SK-N-SH (cell line): ENCODE measurements around the gene INPP5B. TPM values are rescaled to one million over a fixed set of nuclear protein-coding genes. Genes with fewer than 3 reads are reported as not detected.

Experiments
- CTCF ChIA-PET: fragments of 300-600, 350-600 bp; formaldehyde crosslinking; extraction: SDS; loops from one replicate; lab custom pipeline; 2021; lab: Yijun Ruan, JAX
- POLR2A ChIA-PET: fragments of 350-600 bp; sonication (Branson Sonifier 250); formaldehyde crosslinking; extraction: SDS; loops from one replicate; lab custom pipeline; 2020; ENCODE audit warnings: antibody characterized with exemption, inconsistent platforms; lab: Yijun Ruan, JAX
- DNase-seq: peaks from one replicate; pipeline ENCODE4 v3.0.0; 2012
- H2AFZ ChIP-seq: fragments of 200-600 bp; sonication (generic); 2 replicates; pipeline ENCODE4 v1.8.1; 2016; ENCODE audit warnings: antibody characterized with exemption, mild to moderate bottlenecking, low read depth
- H3F3A ChIP-seq: fragments of 200-600 bp; sonication (generic); replicated peaks from 2 replicates; pipeline ENCODE3; 2016; ENCODE audit warnings: antibody characterized with exemption, mild to moderate bottlenecking; ENCODE audit not compliant: insufficient read depth
- H3K27ac ChIP-seq, 2 experiments: fragments of 200-500 bp in 1 of 2; fragments of 200-600 bp in 1 of 2; sonication (Bioruptor generic) in 1 of 2; sonication (generic), shearing (Covaris generic) in 1 of 2; 2 replicates each; pipeline versions ENCODE4 v1.5.1 to v1.6.1; 2014 to 2016; ENCODE audit warnings: low read depth in 2 of 2, inconsistent platforms in 1 of 2, low read length in 1 of 2, mild to moderate bottlenecking in 1 of 2, mixed read lengths in 1 of 2
- H3K27me3 ChIP-seq: fragments of 200-600 bp; sonication (generic), shearing (Covaris generic); 2 replicates; pipeline ENCODE4 v1.6.1; 2016; ENCODE audit warnings: mixed run types; ENCODE audit not compliant: insufficient read depth
- H3K36me3 ChIP-seq, 2 experiments: fragments of 200-500 bp in 1 of 2; fragments of 200-600 bp in 1 of 2; sonication (Bioruptor generic) in 1 of 2; sonication (generic) in 1 of 2; replicated peaks in 1 of 2; 2 replicates each; pipeline versions ENCODE3 to v1.5.1; 2014 to 2016; ENCODE audit warnings: low read length in 1 of 2, mild to moderate bottlenecking in 1 of 2; ENCODE audit not compliant: insufficient read depth in 2 of 2, control insufficient read depth in 1 of 2
- H3K4me1 ChIP-seq, 2 experiments: fragments of 200-500 bp in 1 of 2; fragments of 200-600 bp in 1 of 2; sonication (Bioruptor generic) in 1 of 2; sonication (generic), shearing (Covaris generic) in 1 of 2; 2 replicates each; pipeline versions ENCODE4 v1.5.1 to v1.6.1; 2014 to 2016; ENCODE audit warnings: low read depth in 1 of 2, low read length in 1 of 2, mixed run types in 1 of 2; ENCODE audit not compliant: insufficient read depth in 2 of 2, control insufficient read depth in 1 of 2
- H3K4me2 ChIP-seq: fragments of 200-600 bp; sonication (generic), shearing (Covaris generic); 2 replicates; pipeline ENCODE4 v1.6.1; 2017; ENCODE audit warnings: mixed run types
- H3K4me3 ChIP-seq, 2 experiments: fragments of 200-500 bp in 1 of 2; fragments of 200-600 bp in 1 of 2; sonication (Bioruptor generic) in 1 of 2; sonication (generic), shearing (Covaris generic) in 1 of 2; 2 replicates each; pipeline versions ENCODE4 v1.5.1 to v1.8.1; 2014 to 2016; ENCODE audit warnings: low read depth in 2 of 2, inconsistent platforms in 1 of 2, low read length in 1 of 2, mild to moderate bottlenecking in 1 of 2, mixed read lengths in 1 of 2, moderate library complexity in 1 of 2
- H3K79me2 ChIP-seq: fragments of 200-600 bp; sonication (generic); 2 replicates; pipeline ENCODE4 v1.8.1; 2017; ENCODE audit warnings: mild to moderate bottlenecking; ENCODE audit not compliant: insufficient read depth
- H3K9ac ChIP-seq: fragments of 200-600 bp; sonication (generic); 2 replicates; pipeline ENCODE4 v1.6.1; 2017; ENCODE audit warnings: mixed run types
- H3K9me2 ChIP-seq: fragments of 200-600 bp; sonication (generic); 2 replicates; pipeline ENCODE4 v1.6.1; 2017; ENCODE audit warnings: mixed run types
- H3K9me3 ChIP-seq: fragments of 200-600 bp; sonication (generic); 2 replicates; pipeline ENCODE4 v1.6.1; 2017; ENCODE audit warnings: mixed run types, mild to moderate bottlenecking, moderate library complexity
- H4K20me1 ChIP-seq: fragments of 200-600 bp; sonication (generic); 2 replicates; pipeline ENCODE4 v1.6.1; 2017; ENCODE audit warnings: mild to moderate bottlenecking, mixed run types; ENCODE audit not compliant: insufficient read depth
- ELF1 ChIP-seq: IDR thresholded peaks from 2 replicates; pipeline ENCODE4 v1.4.0; 2012
- EP300 ChIP-seq, 2 experiments: IDR thresholded peaks; 2 replicates each; pipeline versions ENCODE4 v1.4.0 to v1.6.1; 2012; ENCODE audit warnings: borderline replicate concordance in 1 of 2, low read depth in 1 of 2, low read length in 1 of 2
- FOXJ3 ChIP-seq: sonication (generic); formaldehyde crosslinking; IDR thresholded peaks from 2 replicates; pipeline ENCODE4 v1.5.1; 2020; ENCODE audit warnings: mild to moderate bottlenecking, missing genetic modification reagents
- FOXM1 ChIP-seq: IDR thresholded peaks from 2 replicates; pipeline ENCODE4 v1.4.0; 2012; ENCODE audit warnings: low read depth, mild to moderate bottlenecking
- GABPA ChIP-seq: IDR thresholded peaks from 2 replicates; pipeline ENCODE4 v1.4.0; 2012; ENCODE audit warnings: low read depth, mild to moderate bottlenecking
- IRF3 ChIP-seq: fragments of 150-350 bp; IDR thresholded peaks from 2 replicates; pipeline ENCODE4 v1.6.1; 2016; ENCODE audit warnings: mild to moderate bottlenecking, low read depth, low read length
- JUND ChIP-seq: IDR thresholded peaks from 2 replicates; pipeline ENCODE4 v1.4.0; 2012
- MAX ChIP-seq: IDR thresholded peaks from 2 replicates; pipeline ENCODE4 v1.4.0; 2012; ENCODE audit warnings: low read depth
- MEF2A ChIP-seq: IDR thresholded peaks from 2 replicates; pipeline ENCODE4 v1.4.0; 2012; ENCODE audit warnings: low read depth, borderline replicate concordance
- NRF1 ChIP-seq: IDR thresholded peaks from 2 replicates; pipeline ENCODE4 v1.6.1; 2012; ENCODE audit warnings: low read depth, mild to moderate bottlenecking, low read length
- POLR2AphosphoS5 ChIP-seq: IDR thresholded peaks from 2 replicates; pipeline ENCODE4 v1.6.1; 2012; ENCODE audit warnings: low read depth, low read length
- RAD21 ChIP-seq: IDR thresholded peaks from 2 replicates; pipeline ENCODE4 v1.6.1; 2012; ENCODE audit warnings: mild to moderate bottlenecking, low read length
- REST ChIP-seq: IDR thresholded peaks from 2 replicates; pipeline ENCODE4 v1.6.1; 2012; ENCODE audit warnings: mild to moderate bottlenecking, low read depth, low read length, moderate library complexity
- RFX5 ChIP-seq: IDR thresholded peaks from 2 replicates; pipeline ENCODE4 v1.6.1; 2012; ENCODE audit warnings: mild to moderate bottlenecking, improper control_type of control experiment, low read length
- RXRA ChIP-seq: IDR thresholded peaks from 2 replicates; pipeline ENCODE4 v1.4.0; 2012; ENCODE audit warnings: low read depth, mild to moderate bottlenecking, borderline replicate concordance
- TAF1 ChIP-seq: IDR thresholded peaks from 2 replicates; pipeline ENCODE4 v1.6.1; 2012; ENCODE audit warnings: low read depth, mild to moderate bottlenecking, low read length, moderate library complexity, borderline replicate concordance
- USF2 ChIP-seq: fragments of 150-350 bp; IDR thresholded peaks from 2 replicates; pipeline ENCODE4 v1.6.1; 2017; ENCODE audit warnings: antibody characterized with exemption, low read length, low read depth, borderline replicate concordance
- YY1 ChIP-seq: IDR thresholded peaks from 2 replicates; pipeline ENCODE4 v1.4.0; 2012; ENCODE audit warnings: low read depth, mild to moderate bottlenecking
- ZBTB33 ChIP-seq: IDR thresholded peaks from 2 replicates; pipeline ENCODE4 v1.4.0; 2012; ENCODE audit warnings: low read depth, borderline replicate concordance
- WGBS: methylation state at CpG from one replicate; pipeline ENCODE4 v1.1.6; 2017; ENCODE audit warnings: low lambda C conversion rate; 5-methylcytosine and 5-hydroxymethylcytosine counted together
- polyA plus RNA-seq, 3 experiments: library from polyadenylated mRNA; depleted of rRNA; stranded (reverse); fragments of >200 nt; gene quantifications; 2 replicates each; pipeline ENCODE4 v1.2.3, GENCODE V29; 2012

The INPP5B gene
- polyA plus RNA-seq, 1 of the 3 experiments (the other 2 are of a cell fraction) = 10.5 TPM

- peaks cover 100% of the 10 kb centered on the region for H3K79me2 ChIP-seq
- no peak overlapping the region for H3K9ac ChIP-seq
- TF ChIP-seq FOXM1 = no peak
- no peak for TF ChIP-seq FOXJ3
- TF ChIP-seq IRF3 = no peak
- TF ChIP-seq POLR2AphosphoS5 = no peak
- no peak for TF ChIP-seq ELF1
- no peak for TF ChIP-seq JUND
- TF ChIP-seq EP300 (IDR thresholded peaks at IDR 0.05; ENCODE audit: borderline replicate concordance in 1 of 2, low read depth in 1 of 2, low read length in 1 of 2) = no peak
- TF ChIP-seq MAX = no peak
- TF ChIP-seq REST = no peak
- TF ChIP-seq USF2 = no peak
- no peak for TF ChIP-seq TAF1
- no peak for TF ChIP-seq MEF2A
- no peak for TF ChIP-seq RAD21
- no peak for TF ChIP-seq YY1
- TF ChIP-seq RXRA = no peak
- no peak for TF ChIP-seq NRF1
- TF ChIP-seq ZBTB33 = no peak
- TF ChIP-seq GABPA = no peak
- no peak for TF ChIP-seq RFX5
- TF ChIP-seq, all 33 proteins: peak for 0
- H3K36me3 ChIP-seq = peaks cover 26 to 36% of the 10 kb centered on the region in 2 experiments
- no peak for DNase-seq
- no peaks in the 10 kb centered on the region for H3K9me3 ChIP-seq
- no peaks in the 10 kb centered on the region for H3K9me2 ChIP-seq
- 94% methylated on average over 6 of the region's 6 CpGs for WGBS
- H3K4me1 ChIP-seq = peaks cover 6 to 14% of the 10 kb centered on the region in 2 experiments; a peak in 3 of 4 replicates
- ChIA-PET POLR2A (no interaction called here), CTCF (interaction anchor here (1.1 kb wide), 1 partner anchor 76 kb away, joined by 3 read pairs; no protein-coding TSS in a partner anchor)
- H3K27me3 ChIP-seq = no peaks in the 10 kb centered on the region
- peaks cover 3% of the 10 kb centered on the region for H3F3A ChIP-seq
- H2AFZ ChIP-seq = no peak overlapping the region
- no peak overlapping the region for H3K4me2 ChIP-seq
- H4K20me1 ChIP-seq = peaks cover 42% of the 10 kb centered on the region
- no peak overlapping the region for H3K27ac ChIP-seq
- H3K4me3 ChIP-seq = no peak overlapping the region
Measured at GRCh38 chr1:37854406-37854805, 92.4 kb downstream of the INPP5B start.
